ENCODE measurements around the gene PRKG2. TPM values are rescaled to one million over a fixed set of nuclear protein-coding genes. Genes with fewer than 3 reads are reported as not detected.
A peak's percentile ranks its signal among the peaks of the same experiment; 100 is the strongest.

Gene PRKG2
- total RNA-seq, 1 experiment from 2014 or later = not detected

DNA sequence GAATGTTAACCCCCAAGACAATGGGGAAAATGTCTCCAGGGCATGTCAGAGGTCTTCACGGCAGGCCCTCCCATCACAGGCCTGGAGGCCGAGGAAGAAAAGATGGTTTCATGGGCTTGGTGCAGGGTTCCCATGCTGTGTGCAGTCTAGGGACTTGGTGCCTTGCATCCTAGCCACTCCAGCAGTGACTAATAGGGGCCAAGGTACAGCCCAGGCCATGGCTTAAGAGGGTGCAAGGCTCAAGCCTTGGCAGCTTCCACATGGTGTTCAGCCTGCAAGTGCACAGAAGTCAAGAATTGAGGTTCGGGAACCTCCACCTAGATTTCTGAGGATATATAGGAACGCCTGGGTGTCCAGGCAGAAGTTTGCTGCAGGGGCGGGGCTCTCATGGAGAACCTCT is 133.9 kb downstream of the PRKG2 start:
- no peaks in the 10 kb centered on the region for H3K27me3 ChIP-seq (replicated peaks; ENCODE audit: insufficient read depth, low read depth, low read length, poor library complexity)
- ChIA-PET POLR2A (ENCODE audit: low non-redundant PET) (no interaction called here), CTCF (no interaction called here)
- no TSS peak for BruUV-seq (replicated peaks)
- H3K4me1 ChIP-seq (ENCODE audit: insufficient read depth, low read length, poor library complexity, severe bottlenecking) = no peaks in the 10 kb centered on the region
- H3K36me3 ChIP-seq (ENCODE audit: insufficient read depth, low read length, poor library complexity, severe bottlenecking) = no peaks in the 10 kb centered on the region
- no peak overlapping the region for H3K27ac ChIP-seq (ENCODE audit: low read depth, low read length, poor library complexity, severe bottlenecking)
- DNase-seq (ENCODE audit: low spot score) = no peak
- no peak overlapping the region for H3K4me3 ChIP-seq (ENCODE audit: low read depth, low read length, poor library complexity, severe bottlenecking)
- no peaks in the 10 kb centered on the region for H3K9me3 ChIP-seq (ENCODE audit: low read depth, low read length, poor library complexity, severe bottlenecking)
- intact Hi-C loops (cut with micrococcal nuclease; ENCODE audit: unreplicated experiment) = no loop called here
- no peak for TF ChIP-seq CTCF (conservative IDR thresholded peaks at IDR 0.05; ENCODE audit: low read depth, low read length)
- TF ChIP-seq EZH2 (IDR thresholded peaks at IDR 0.05; ENCODE audit: borderline replicate concordance, low read depth, low read length, poor library complexity, severe bottlenecking) = no peak

DNA sequence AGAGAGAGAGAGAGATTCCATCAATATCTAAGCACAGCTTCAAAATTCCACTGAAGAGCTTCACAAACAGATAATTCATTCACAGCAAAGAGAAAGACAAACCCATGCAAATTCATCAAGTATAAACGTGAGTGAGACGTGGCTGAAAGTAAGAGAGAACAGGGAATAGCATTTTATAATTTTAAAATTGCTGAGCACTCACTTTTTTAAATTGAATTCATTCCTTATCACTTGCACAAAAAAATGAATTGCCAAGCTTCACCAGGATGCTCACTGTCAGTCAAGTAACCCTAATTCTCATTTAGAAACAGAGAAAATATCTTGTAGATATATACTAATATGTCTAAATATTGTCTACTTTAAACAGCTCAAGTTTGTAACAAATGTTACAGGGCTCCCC is 144.0 kb downstream of the PRKG2 start:
- H3K9me3 ChIP-seq (ENCODE audit: low read depth, low read length, poor library complexity, severe bottlenecking) = no peaks in the 10 kb centered on the region
- intact Hi-C loops (cut with micrococcal nuclease; ENCODE audit: unreplicated experiment) = no loop called here
- POLR2A ChIA-PET (ENCODE audit: low non-redundant PET) = no interaction called here
- no peak overlapping the region for H3K4me3 ChIP-seq (ENCODE audit: low read depth, low read length, poor library complexity, severe bottlenecking)
- no peaks in the 10 kb centered on the region for H3K27me3 ChIP-seq (replicated peaks; ENCODE audit: insufficient read depth, low read depth, low read length, poor library complexity)
- no peaks in the 10 kb centered on the region for H3K36me3 ChIP-seq (ENCODE audit: insufficient read depth, low read length, poor library complexity, severe bottlenecking)
- CTCF ChIA-PET = no interaction called here
- BruUV-seq (replicated peaks) = no TSS peak
- TF ChIP-seq EZH2 (IDR thresholded peaks at IDR 0.05; ENCODE audit: borderline replicate concordance, low read depth, low read length, poor library complexity, severe bottlenecking) (no peak), CTCF (conservative IDR thresholded peaks at IDR 0.05; ENCODE audit: low read depth, low read length) (no peak)
- no peak overlapping the region for H3K27ac ChIP-seq (ENCODE audit: low read depth, low read length, poor library complexity, severe bottlenecking)
- no peaks in the 10 kb centered on the region for H3K4me1 ChIP-seq (ENCODE audit: insufficient read depth, low read length, poor library complexity, severe bottlenecking)
- DNase-seq (ENCODE audit: low spot score) = no peak

- no peak for TF ChIP-seq EZH2 (IDR thresholded peaks at IDR 0.05; ENCODE audit: borderline replicate concordance, low read depth, low read length, poor library complexity, severe bottlenecking)
- peak; percentile 72 for TF ChIP-seq CTCF (conservative IDR thresholded peaks at IDR 0.05; ENCODE audit: low read depth, low read length)
- POLR2A ChIA-PET (ENCODE audit: low non-redundant PET) = no interaction called here
Measured at GRCh38 chr4:81069706-81070331, 145.2 kb downstream of the PRKG2 start.

More at GRCh38 chr4:81069706-81070331, 145.2 kb downstream of the PRKG2 start:
- DNase-seq (ENCODE audit: low spot score) = peak; percentile 64
- no TSS peak for BruUV-seq (replicated peaks)
- intact Hi-C loops (cut with micrococcal nuclease; ENCODE audit: unreplicated experiment) = loop anchor here (2.0 to 5.0 kb wide), 2 partner anchors 192 to 281 kb away; no protein-coding TSS in a partner anchor
- H3K9me3 ChIP-seq (ENCODE audit: low read depth, low read length, poor library complexity, severe bottlenecking) = no peaks in the 10 kb centered on the region
- no peak overlapping the region for H3K4me3 ChIP-seq (ENCODE audit: low read depth, low read length, poor library complexity, severe bottlenecking)
- CTCF ChIA-PET = interaction anchor here (0.6 to 1.0 kb wide), 3 partner anchors 282 to 1199 kb away, joined by 3 read pairs; no protein-coding TSS in a partner anchor
- H3K36me3 ChIP-seq (ENCODE audit: insufficient read depth, low read length, poor library complexity, severe bottlenecking) = no peaks in the 10 kb centered on the region
- H3K27me3 ChIP-seq (replicated peaks; ENCODE audit: insufficient read depth, low read depth, low read length, poor library complexity) = no peaks in the 10 kb centered on the region
- no peaks in the 10 kb centered on the region for H3K4me1 ChIP-seq (ENCODE audit: insufficient read depth, low read length, poor library complexity, severe bottlenecking)
- H3K27ac ChIP-seq (ENCODE audit: low read depth, low read length, poor library complexity, severe bottlenecking) = no peak overlapping the region

Measured in A673 (cell line).